ENCODE measurements around the gene PDE4D.

The PDE4D gene

GRCh38 chr5:59097116-59097515 is 796.4 kb downstream of the PDE4D start:
- intact Hi-C loops (cut with DNase I; ENCODE audit: low total_unique reads): no loop called here
- Histone ChIP-seq H3K4me3 (no peak overlapping the region), H3K4me1 (no peaks in the 10 kb centered on the region), H3K27me3 (no peaks in the 10 kb centered on the region), H3K9me3 (no peaks in the 10 kb centered on the region), H3K36me3 (no peaks in the 10 kb centered on the region), H3K27ac (no peak overlapping the region)
- TF ChIP-seq CTCF (IDR thresholded peaks at IDR 0.05): no peak
- DNase-seq: no peak

- H3K36me3 ChIP-seq: no peaks in the 10 kb centered on the region
- intact Hi-C loops (cut with DNase I; ENCODE audit: low total_unique reads): no loop called here
Observed at GRCh38 chr5:59095480-59095879, 798.0 kb downstream of the PDE4D start.

GRCh38 chr5:59094864-59095263 is 798.7 kb downstream of the PDE4D start:
- H3K4me3 ChIP-seq: no peak overlapping the region
- DNase-seq: no peak
- H3K27me3 ChIP-seq: no peaks in the 10 kb centered on the region
- H3K27ac ChIP-seq: no peak overlapping the region
- H3K36me3 ChIP-seq: no peaks in the 10 kb centered on the region
- no peaks in the 10 kb centered on the region for H3K9me3 ChIP-seq
- no peaks in the 10 kb centered on the region for H3K4me1 ChIP-seq
- intact Hi-C loops (cut with DNase I; ENCODE audit: low total_unique reads): no loop called here
- no peak for TF ChIP-seq CTCF (IDR thresholded peaks at IDR 0.05)

More at GRCh38 chr5:59095480-59095879, 798.0 kb downstream of the PDE4D start:
- H3K27ac ChIP-seq: no peak overlapping the region
- H3K4me3 ChIP-seq: no peak overlapping the region
- no peaks in the 10 kb centered on the region for H3K4me1 ChIP-seq
- no peak for DNase-seq
- TF ChIP-seq CTCF (IDR thresholded peaks at IDR 0.05): no peak
- H3K9me3 ChIP-seq: no peaks in the 10 kb centered on the region
- H3K27me3 ChIP-seq: no peaks in the 10 kb centered on the region

- intact Hi-C loops (cut with DNase I; ENCODE audit: low total_unique reads): no loop called here
- TF ChIP-seq CTCF (IDR thresholded peaks at IDR 0.05): no peak
- Histone ChIP-seq H3K4me3 (no peak overlapping the region), H3K9me3 (no peaks in the 10 kb centered on the region), H3K27ac (no peak overlapping the region), H3K27me3 (no peaks in the 10 kb centered on the region), H3K4me1 (no peaks in the 10 kb centered on the region), H3K36me3 (no peaks in the 10 kb centered on the region)
- DNase-seq: no peak
Observed at GRCh38 chr5:59093329-59093728, 800.2 kb downstream of the PDE4D start.

- Histone ChIP-seq H3K9me3 (no peaks in the 10 kb centered on the region), H3K36me3 (no peaks in the 10 kb centered on the region), H3K27me3 (no peaks in the 10 kb centered on the region), H3K4me3 (no peak overlapping the region), H3K4me1 (no peaks in the 10 kb centered on the region), H3K27ac (no peak overlapping the region)
- TF ChIP-seq CTCF (IDR thresholded peaks at IDR 0.05): no peak
- intact Hi-C loops (cut with DNase I; ENCODE audit: low total_unique reads): no loop called here
- no peak for DNase-seq
Observed at GRCh38 chr5:59092758-59093157, 800.8 kb downstream of the PDE4D start.

GRCh38 chr5:59091965-59092364 is 801.6 kb downstream of the PDE4D start:
- Histone ChIP-seq H3K27ac (no peak overlapping the region), H3K9me3 (no peaks in the 10 kb centered on the region), H3K4me1 (no peaks in the 10 kb centered on the region), H3K27me3 (no peaks in the 10 kb centered on the region), H3K4me3 (no peak overlapping the region), H3K36me3 (no peaks in the 10 kb centered on the region)
- intact Hi-C loops (cut with DNase I; ENCODE audit: low total_unique reads): no loop called here
- no peak for TF ChIP-seq CTCF (IDR thresholded peaks at IDR 0.05)
- DNase-seq: no peak

All from tibial artery (tissue), 4 donors.